ENCODE results near the gene RYR1.
A peak's percentile ranks its signal among the peaks of the same experiment; 100 is the strongest.

The RYR1 gene

GRCh38 chr19:38632476-38633213, 199.2 kb downstream of the RYR1 start:
- DNase-seq (ENCODE audit: low read depth): no peak
- no peak for TF ChIP-seq CTCF (conservative IDR thresholded peaks at IDR 0.05; ENCODE audit: low read depth, low read length)
- no peak overlapping the region for H3K4me3 ChIP-seq (ENCODE audit: low read depth, low read length)

DNA sequence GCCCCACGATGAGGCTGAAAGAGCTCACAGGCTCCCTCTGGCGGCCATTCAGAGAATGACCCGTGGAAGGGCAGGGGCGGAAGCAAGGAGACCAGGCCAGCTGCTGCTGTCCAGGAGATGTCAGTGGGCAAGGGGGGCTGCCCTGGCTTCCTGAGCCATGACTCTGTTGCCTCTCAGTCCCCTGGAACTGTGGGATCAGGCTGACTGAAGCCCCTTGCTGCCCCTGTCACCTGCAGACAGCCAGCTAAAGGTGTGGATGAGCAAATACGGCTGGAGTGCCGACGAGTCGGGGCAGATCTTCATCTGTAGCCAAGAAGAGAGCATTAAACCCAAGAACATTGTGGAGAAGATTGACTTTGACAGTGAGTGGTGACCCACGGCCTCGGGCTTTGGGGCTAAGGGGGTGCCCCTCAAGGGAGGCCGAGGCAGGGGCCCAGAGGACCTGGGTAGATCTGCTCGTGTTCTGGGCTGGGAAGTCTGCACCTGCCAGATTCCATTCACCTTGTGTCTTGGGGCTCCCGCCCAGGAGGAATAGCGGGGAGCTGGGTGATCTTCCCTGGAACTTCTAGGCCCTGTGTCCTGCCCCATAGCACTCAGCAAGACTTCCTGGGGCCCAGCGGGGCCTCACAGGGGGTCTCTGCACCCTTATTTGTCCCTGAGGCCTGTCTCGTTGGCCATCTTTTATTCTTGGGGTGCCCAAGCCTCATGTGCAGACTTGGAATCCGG, 201.4 kb downstream of the RYR1 start:
- no peak overlapping the region for H3K4me3 ChIP-seq (ENCODE audit: low read depth, low read length)
- peak; percentile 90 for TF ChIP-seq CTCF (conservative IDR thresholded peaks at IDR 0.05; ENCODE audit: low read depth, low read length)
- DNase-seq (ENCODE audit: low read depth): peak; percentile 69

DNA sequence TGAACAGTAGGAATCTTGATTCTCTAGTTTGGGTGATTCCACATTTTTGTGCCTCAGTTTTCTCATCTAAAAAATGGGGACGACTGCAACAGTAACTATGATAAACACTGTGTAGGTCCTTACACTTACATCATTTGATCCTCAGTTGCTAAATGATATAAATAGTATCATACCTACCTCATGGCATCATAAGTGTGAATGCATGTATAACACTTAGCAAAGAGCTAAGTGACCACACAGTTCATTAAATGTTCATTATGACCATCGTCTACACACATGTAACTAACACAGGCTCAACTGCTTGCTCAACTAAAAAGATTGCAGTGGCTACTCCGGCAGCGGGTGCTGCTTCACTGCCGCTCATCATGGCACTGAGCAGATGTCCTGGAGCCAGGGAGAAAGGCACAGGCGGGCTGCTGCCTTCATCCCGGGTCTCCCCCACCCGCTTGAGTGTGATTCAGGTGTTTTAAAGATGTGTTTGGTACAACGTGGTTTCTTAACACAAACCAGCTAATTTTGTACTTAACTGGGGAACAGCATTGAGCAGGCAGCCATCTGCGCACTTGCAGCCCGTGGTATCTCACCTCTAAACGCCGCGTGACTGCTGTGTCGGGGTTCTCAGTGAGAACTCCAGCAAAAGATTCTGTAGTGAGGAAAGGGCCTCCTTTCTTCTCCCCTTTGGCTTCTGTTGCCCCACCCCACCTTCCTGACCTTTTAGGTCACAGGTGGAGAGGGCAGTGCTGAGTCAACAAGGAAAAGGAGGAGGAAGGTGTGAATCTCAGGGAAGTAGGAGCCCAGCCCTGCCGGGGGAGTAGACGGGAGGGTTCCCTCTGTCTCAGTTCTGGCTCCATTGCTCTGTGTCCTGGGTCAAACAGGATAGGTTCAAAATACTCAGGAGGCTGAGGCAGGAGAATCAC, 202.2 kb downstream of the RYR1 start:
- DNase-seq (ENCODE audit: low read depth): no peak
- no peak overlapping the region for H3K4me3 ChIP-seq (ENCODE audit: low read depth, low read length)
- TF ChIP-seq CTCF (conservative IDR thresholded peaks at IDR 0.05; ENCODE audit: low read depth, low read length): no peak

All from choroid plexus epithelial cell (primary cell).